ENCODE data around the gene HDGF.
A peak's percentile ranks its signal among the peaks of the same experiment; 100 is the strongest.

The HDGF gene

GRCh38 chr1:156772222-156772621 is 20.7 kb upstream of the HDGF start:
- peak overlapping the region; percentile 32 for H3K4me3 ChIP-seq (ENCODE audit: low read depth, low read length)

DNA sequence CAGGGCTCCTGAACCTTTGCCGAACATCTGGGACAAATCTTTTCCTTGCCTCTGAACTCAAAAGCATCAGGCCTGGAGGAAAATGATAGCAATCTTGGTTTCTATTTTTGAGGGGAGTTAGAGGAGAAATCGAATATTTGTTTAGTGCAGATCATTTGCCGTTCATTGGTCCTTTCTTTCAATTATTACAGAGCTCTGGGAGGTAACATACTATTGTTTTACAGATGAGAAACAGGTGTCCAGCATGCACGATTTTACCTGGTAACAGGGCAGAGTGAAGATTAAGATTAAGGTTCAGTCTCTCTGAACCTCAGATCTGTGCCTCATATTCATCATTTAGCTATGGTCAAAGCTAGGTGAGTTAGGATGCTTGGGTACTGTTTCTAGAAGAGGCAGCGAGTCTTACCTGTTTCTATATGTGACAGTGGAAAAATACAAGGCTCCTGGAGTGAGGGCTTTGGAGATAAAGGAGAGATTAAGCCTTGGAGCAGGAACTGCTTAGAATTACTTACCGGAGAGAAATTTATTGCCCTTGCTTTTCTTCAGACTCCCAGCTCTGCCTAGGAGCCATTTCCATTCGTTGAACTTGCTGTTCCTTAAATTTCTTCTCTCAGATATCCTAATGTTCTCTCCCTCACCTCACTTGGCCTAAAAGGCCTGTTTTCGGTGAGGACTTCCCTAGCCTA is 17.3 kb upstream of the HDGF start:
- no peak for TF ChIP-seq CTCF (IDR thresholded peaks at IDR 0.05; ENCODE audit: low read depth, low read length)
- H3K4me1 ChIP-seq, result peaks cover 9% of the 10 kb centered on the region
- no peaks in the 10 kb centered on the region for H3K27me3 ChIP-seq
- peaks cover 17% of the 10 kb centered on the region for H3K36me3 ChIP-seq
- no peak for DNase-seq
- H3K9me3 ChIP-seq, result no peaks in the 10 kb centered on the region
- H3K4me3 ChIP-seq (ENCODE audit: low read depth, low read length), result peak overlapping the region; percentile 98

More at GRCh38 chr1:156772222-156772621, 20.7 kb upstream of the HDGF start:
- Histone ChIP-seq H3K36me3 (peaks cover 18% of the 10 kb centered on the region), H3K4me1 (peaks cover 14% of the 10 kb centered on the region), H3K9me3 (no peaks in the 10 kb centered on the region), H3K27me3 (no peaks in the 10 kb centered on the region)
- DNase-seq, result no peak
- peak; percentile 36 for TF ChIP-seq CTCF (IDR thresholded peaks at IDR 0.05; ENCODE audit: low read depth, low read length)

- peak; percentile 54 for DNase-seq
- no peak for TF ChIP-seq CTCF (IDR thresholded peaks at IDR 0.05; ENCODE audit: low read depth, low read length)
Measured at GRCh38 chr1:156767879-156768604, 16.6 kb upstream of the HDGF start.

DNA sequence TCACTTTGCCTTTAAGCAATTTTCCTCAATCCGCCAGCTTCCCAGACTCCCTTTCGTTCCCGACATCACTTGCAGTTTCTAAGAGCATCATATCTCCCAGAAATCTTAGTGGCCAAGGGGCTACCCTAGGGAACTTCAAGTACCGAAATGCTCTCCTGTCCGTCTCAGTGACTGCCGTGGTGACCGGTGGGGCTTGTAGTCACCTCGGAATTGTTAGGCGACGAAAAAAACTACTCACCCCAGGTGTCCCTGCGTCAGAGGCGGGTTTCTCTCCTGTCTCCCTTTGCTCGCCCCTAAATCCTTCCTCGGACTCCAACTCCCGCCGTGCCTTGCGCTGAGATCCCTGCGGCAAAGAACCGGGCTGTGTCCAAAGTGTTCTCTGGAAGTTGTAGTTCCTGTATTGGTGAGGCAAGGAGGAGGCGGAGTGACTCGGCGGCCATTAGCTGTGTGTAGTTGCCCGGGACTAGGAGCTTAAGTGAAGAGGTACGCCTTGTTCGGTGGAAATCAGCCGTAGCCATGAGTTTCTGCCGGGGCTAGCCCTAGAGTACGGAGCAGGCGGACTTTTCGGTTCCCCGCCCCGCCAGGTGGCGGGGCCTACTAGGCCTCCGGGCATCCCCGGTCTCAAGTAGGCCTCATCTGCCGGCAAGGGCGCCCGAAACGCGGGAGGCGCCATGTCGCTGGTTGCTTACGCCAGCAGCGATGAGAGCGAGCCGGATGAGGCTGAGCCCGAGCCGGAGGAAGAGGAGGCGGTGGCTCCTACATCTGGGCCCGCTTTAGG is 15.8 kb upstream of the HDGF start, which contains the start of gene PRCC:
TSS of gene PRCC (plus strand) at position 435 of the 778 bp plus-strand sequence. CDS start at position 672, 237 bp downstream.
- Histone ChIP-seq H3K36me3 (peaks cover 14% of the 10 kb centered on the region), H3K9me3 (no peaks in the 10 kb centered on the region), H3K27me3 (no peaks in the 10 kb centered on the region), H3K4me1 (peaks cover 5% of the 10 kb centered on the region), H3K4me3 (ENCODE audit: low read depth, low read length) (peak within 1 kb of the TSS; percentile 98)
- TF ChIP-seq CTCF (IDR thresholded peaks at IDR 0.05; ENCODE audit: low read depth, low read length), result no peak
- peak; percentile 97 for DNase-seq

More at GRCh38 chr1:156767879-156768604, 16.6 kb upstream of the HDGF start:
- H3K36me3 ChIP-seq, result peaks cover 14% of the 10 kb centered on the region
- no peaks in the 10 kb centered on the region for H3K9me3 ChIP-seq
- no peaks in the 10 kb centered on the region for H3K27me3 ChIP-seq
- H3K4me3 ChIP-seq (ENCODE audit: low read depth, low read length), result peak overlapping the region; percentile 98
- H3K4me1 ChIP-seq, result peaks cover 5% of the 10 kb centered on the region

GRCh38 chr1:156766298-156767100 is 15.0 kb upstream of the HDGF start:
- Histone ChIP-seq H3K27me3 (no peaks in the 10 kb centered on the region), H3K4me1 (peaks cover 5% of the 10 kb centered on the region; the same call in 1 of the 2 replicates), H3K36me3 (peaks cover 14% of the 10 kb centered on the region), H3K9me3 (no peaks in the 10 kb centered on the region), H3K4me3 (ENCODE audit: low read depth, low read length) (peak overlapping the region; percentile 98)
- no peak for TF ChIP-seq CTCF (IDR thresholded peaks at IDR 0.05; ENCODE audit: low read depth, low read length)
- no peak for DNase-seq

Data from BE2C (cell line).